IMR-90 (cell line): ENCODE data around the gene GPR89B. TPM values are rescaled to one million over a fixed set of nuclear protein-coding genes. Genes with fewer than 3 reads are reported as not detected.
"Not testable (repeated sequence)": the region's sequence is repeated elsewhere in the genome, so short reads cannot be mapped to it uniquely, and the experiment has no call there.

Source experiments
- ATAC-seq: fragments of 200-7000 bp; cut with Tn5 transposase; 2 replicates; pipeline ENCODE4 v1.9.1; 2020; ENCODE audit warnings: low read depth, mild to moderate bottlenecking, moderate library complexity
- BruUV-seq: library from RNA; stranded (reverse); fragments of 400-500 nt; replicated peaks from 2 replicates; lab custom pipeline; 2021; lab: Mats Ljungman, UMichigan
- CTCF ChIA-PET: fragments of 300-600 bp; formaldehyde crosslinking; extraction: SDS; loops from one replicate; lab custom pipeline; 2021; ENCODE audit warnings: antibody characterized with exemption; lab: Yijun Ruan, JAX
- POLR2A ChIA-PET: fragments of 300-600 bp; sonication (Branson Sonifier 250); formaldehyde crosslinking; loops from one replicate; lab custom pipeline; 2022; ENCODE audit warnings: antibody characterized with exemption; ENCODE audit not compliant: unreplicated experiment; lab: Charles Lee
- DNase-seq: peaks from one replicate; pipeline ENCODE4 v3.0.0; 2013
- H2AFZ ChIP-seq: replicated peaks from 2 replicates; pipeline ENCODE3; 2013; ENCODE audit warnings: low read length, mild to moderate bottlenecking; ENCODE audit not compliant: poor library complexity
- H2AK5ac ChIP-seq: 2 replicates; pipeline ENCODE4 v1.6.1; 2013; ENCODE audit warnings: low read depth, low read length, inconsistent platforms
- H2AK9ac ChIP-seq: replicated peaks from 2 replicates; pipeline ENCODE3; 2013; ENCODE audit warnings: mild to moderate bottlenecking, low read depth, low read length, moderate library complexity; ENCODE audit not compliant: poor library complexity
- H2BK120ac ChIP-seq: 2 replicates; pipeline ENCODE4 v1.6.1; 2013; ENCODE audit warnings: low read depth, low read length, inconsistent platforms
- H2BK15ac ChIP-seq: 3 replicates; pipeline ENCODE4 v1.6.1; 2013; ENCODE audit warnings: low read depth, low read length, inconsistent platforms
- H2BK20ac ChIP-seq: 2 replicates; pipeline ENCODE4 v1.6.1; 2013; ENCODE audit warnings: low read depth, mild to moderate bottlenecking, inconsistent platforms, low read length, moderate library complexity
- H2BK5ac ChIP-seq: 2 replicates; pipeline ENCODE4 v1.6.1; 2013; ENCODE audit warnings: mild to moderate bottlenecking, low read depth, low read length, inconsistent platforms; ENCODE audit not compliant: poor library complexity, severe bottlenecking
- H3K14ac ChIP-seq: replicated peaks from 2 replicates; pipeline ENCODE4 v1.6.1; 2013; ENCODE audit warnings: low read depth, low read length, inconsistent platforms
- H3K18ac ChIP-seq: 2 replicates; pipeline ENCODE4 v1.6.1; 2013; ENCODE audit warnings: low read depth, low read length, control low read depth
- H3K23ac ChIP-seq: 2 replicates; pipeline ENCODE4 v1.6.1; 2013; ENCODE audit warnings: low read depth, low read length, inconsistent platforms
- H3K27ac ChIP-seq: 2 replicates; pipeline ENCODE4 v1.5.1; 2013; ENCODE audit warnings: mild to moderate bottlenecking, control low read depth, low read length; ENCODE audit not compliant: insufficient read depth
- H3K27me3 ChIP-seq: 2 replicates; pipeline ENCODE4 v1.6.1; 2013; ENCODE audit warnings: low read length; ENCODE audit not compliant: control insufficient read depth, insufficient read depth
- H3K36me3 ChIP-seq: 2 replicates; pipeline ENCODE4 v1.6.1; 2013; ENCODE audit warnings: low read length, mixed read lengths; ENCODE audit not compliant: control insufficient read depth, insufficient read depth
- H3K4ac ChIP-seq: 2 replicates; pipeline ENCODE4 v1.6.1; 2013; ENCODE audit warnings: low read depth, low read length, inconsistent platforms
- H3K4me1 ChIP-seq: 2 replicates; pipeline ENCODE4 v1.6.1; 2013; ENCODE audit warnings: low read length, mixed read lengths; ENCODE audit not compliant: control insufficient read depth, insufficient read depth
- H3K4me2 ChIP-seq: 2 replicates; pipeline ENCODE4 v1.6.1; 2013; ENCODE audit warnings: low read depth, mild to moderate bottlenecking, control low read depth, low read length, moderate library complexity
- H3K4me3 ChIP-seq: 2 replicates; pipeline ENCODE4 v1.5.1; 2013; ENCODE audit warnings: low read depth, mild to moderate bottlenecking, control low read depth, low read length, moderate library complexity; ENCODE audit not compliant: insufficient read depth
- H3K56ac ChIP-seq: 2 replicates; pipeline ENCODE4 v1.6.1; 2013; ENCODE audit warnings: low read length, inconsistent platforms; ENCODE audit not compliant: insufficient read depth; ENCODE audit errors: extremely low read depth
- H3K79me1 ChIP-seq, 2 experiments: 2 replicates each; pipeline ENCODE4 v1.6.1; 2013; ENCODE audit warnings: low read length in 2 of 2, inconsistent platforms in 1 of 2, low read depth in 1 of 2
- H3K9ac ChIP-seq: 2 replicates; pipeline ENCODE4 v1.6.1; 2013; ENCODE audit warnings: low read depth, low read length, control low read depth
- H3K9me1 ChIP-seq: 2 replicates; pipeline ENCODE4 v1.6.1; 2013; ENCODE audit warnings: low read length, inconsistent platforms; ENCODE audit not compliant: insufficient read depth
- H3K9me3 ChIP-seq: 2 replicates; pipeline ENCODE4 v1.6.1; 2013; ENCODE audit warnings: low read length; ENCODE audit not compliant: control insufficient read depth, insufficient read depth
- H4K20me1 ChIP-seq: 2 replicates; pipeline ENCODE4 v1.6.1; 2013; ENCODE audit warnings: low read length, inconsistent platforms; ENCODE audit not compliant: insufficient read depth
- H4K5ac ChIP-seq: 2 replicates; pipeline ENCODE4 v1.6.1; 2013; ENCODE audit warnings: mild to moderate bottlenecking, low read depth, low read length, control low read depth
- H4K8ac ChIP-seq, 2 experiments: 2 replicates each; pipeline ENCODE4 v1.6.1; 2013; ENCODE audit warnings: low read depth in 2 of 2, low read length in 2 of 2, control low read depth in 1 of 2, inconsistent platforms in 1 of 2
- H4K91ac ChIP-seq: 2 replicates; pipeline ENCODE4 v1.6.1; 2013; ENCODE audit warnings: low read depth, low read length, inconsistent platforms; ENCODE audit not compliant: insufficient read depth
- WGBS, 2 experiments: methylation state at CpG; one replicate each; pipeline versions ENCODE4 v1.1.5 to v1.1.7; 2013; ENCODE audit warnings: missing lambda C conversion rate in 2 of 2; ENCODE audit not compliant: insufficient read length in 1 of 2; ENCODE audit errors: extremely low coverage in 2 of 2; 5-methylcytosine and 5-hydroxymethylcytosine counted together
- dilution Hi-C: fragments of 300-500 bp; cut with HindIII; formaldehyde crosslinking; loops from one replicate; pipeline ENCODE4 v1.14.3; 2018; ENCODE audit warnings: low sequenced_read_pairs; ENCODE audit not compliant: unreplicated experiment
- in situ Hi-C: fragments of 300-500 bp; cut with MboI; formaldehyde crosslinking; loops from 3 replicates; pipeline ENCODE4 v1.14.3; 2019; ENCODE audit warnings: low sequenced_read_pairs, inconsistent platforms, mixed read lengths
- intact Hi-C: fragments of 100-400 bp; cut with micrococcal nuclease; formaldehyde crosslinking; loops from 2 replicates; pipeline ENCODE4 v1.10.0; 2022
- polyA plus RNA-seq, 3 experiments: library from polyadenylated mRNA; depleted of rRNA; stranded (reverse); fragments of >200 nt; gene quantifications; 2 replicates each; pipeline ENCODE4 v1.2.3, GENCODE V29; 2012; ENCODE audit warnings: low replicate concordance in 1 of 3
- total RNA-seq: library from RNA; depleted of rRNA; stranded (reverse); fragments of >200 nt; gene quantifications from 2 replicates; pipeline ENCODE4 v1.2.3, GENCODE V29; 2012

Gene GPR89B
- total and polyA plus RNA-seq, 2 of the 4 experiments (the other 2 are of a cell fraction): 9.4 to 13.1 TPM

GRCh38 chr1:148024918-148025317 lies 96.7 kb downstream of the GPR89B start:
- H3K27me3 ChIP-seq, CTCF ChIA-PET, POLR2A ChIA-PET, H2BK120ac ChIP-seq, H4K8ac ChIP-seq, H2BK20ac ChIP-seq, H3K9me3 ChIP-seq, H2AK5ac ChIP-seq, BruUV-seq, intact Hi-C loops, H3K36me3 ChIP-seq, H4K5ac ChIP-seq, H3K4ac ChIP-seq, H2BK5ac ChIP-seq, H2BK15ac ChIP-seq, H3K56ac ChIP-seq, H2AFZ ChIP-seq, in situ Hi-C loops, H4K91ac ChIP-seq, H3K79me1 ChIP-seq, H3K14ac ChIP-seq, dilution Hi-C loops, H3K4me3 ChIP-seq, ATAC-seq, H4K20me1 ChIP-seq, H2AK9ac ChIP-seq, DNase-seq, H3K4me2 ChIP-seq, H3K4me1 ChIP-seq, H3K27ac ChIP-seq, H3K9ac ChIP-seq, H3K23ac ChIP-seq, H3K18ac ChIP-seq, H3K9me1 ChIP-seq: not testable (repeated sequence)
- WGBS, 2 experiments: no CpG with 5 or more reads among the region's 5 CpGs

GRCh38 chr1:148027004-148027403 lies 98.8 kb downstream of the GPR89B start:
- H3K56ac ChIP-seq, H3K36me3 ChIP-seq, H2BK15ac ChIP-seq, H3K9me1 ChIP-seq, H4K8ac ChIP-seq, H4K20me1 ChIP-seq, H3K9me3 ChIP-seq, H2BK120ac ChIP-seq, H3K4ac ChIP-seq, H2AK9ac ChIP-seq, H2AFZ ChIP-seq, CTCF ChIA-PET, H2BK5ac ChIP-seq, BruUV-seq, DNase-seq, H3K9ac ChIP-seq, H3K27ac ChIP-seq, in situ Hi-C loops, H4K91ac ChIP-seq, H2BK20ac ChIP-seq, H2AK5ac ChIP-seq, ATAC-seq, H3K27me3 ChIP-seq, H4K5ac ChIP-seq, POLR2A ChIA-PET, dilution Hi-C loops, H3K4me2 ChIP-seq, H3K4me1 ChIP-seq, H3K18ac ChIP-seq, H3K4me3 ChIP-seq, intact Hi-C loops, H3K23ac ChIP-seq, H3K79me1 ChIP-seq, H3K14ac ChIP-seq: not testable (repeated sequence)
- no CpG with 5 or more reads among the region's 4 CpGs for WGBS, 2 experiments
